HUES64 (cell line): ENCODE measurements around the gene GPR89A.

ENCODE experiments used
- H3K27ac ChIP-seq: 2 replicates; pipeline ENCODE4 v1.7.0; 2013; ENCODE audit warnings: low read depth, low read length, inconsistent platforms
- H3K27me3 ChIP-seq: 2 replicates; pipeline ENCODE4 v1.6.1; 2013; ENCODE audit warnings: mild to moderate bottlenecking, low read length; ENCODE audit not compliant: insufficient read depth
- H3K36me3 ChIP-seq: 2 replicates; pipeline ENCODE4 v1.6.1; 2013; ENCODE audit warnings: mild to moderate bottlenecking, low read length; ENCODE audit not compliant: insufficient read depth
- H3K4me1 ChIP-seq: 2 replicates; pipeline ENCODE4 v1.6.1; 2013; ENCODE audit warnings: mild to moderate bottlenecking, low read length, moderate library complexity; ENCODE audit not compliant: insufficient read depth
- H3K4me3 ChIP-seq: 2 replicates; pipeline ENCODE4 v1.5.1; 2013; ENCODE audit warnings: mild to moderate bottlenecking, low read length, moderate library complexity
- H3K9ac ChIP-seq: 2 replicates; pipeline ENCODE4 v1.6.1; 2013; ENCODE audit warnings: mild to moderate bottlenecking, low read depth, low read length
- H3K9me3 ChIP-seq: 2 replicates; pipeline ENCODE4 v1.6.1; 2013; ENCODE audit warnings: low read depth, low read length; ENCODE audit not compliant: insufficient read depth
- WGBS: fragments of 150-250, 120-280 bp; methylation state at CpG from one replicate; pipeline ENCODE4 v1.1.7; 2013; ENCODE audit warnings: missing lambda C conversion rate; 5-methylcytosine and 5-hydroxymethylcytosine counted together

The GPR89A gene

DNA sequence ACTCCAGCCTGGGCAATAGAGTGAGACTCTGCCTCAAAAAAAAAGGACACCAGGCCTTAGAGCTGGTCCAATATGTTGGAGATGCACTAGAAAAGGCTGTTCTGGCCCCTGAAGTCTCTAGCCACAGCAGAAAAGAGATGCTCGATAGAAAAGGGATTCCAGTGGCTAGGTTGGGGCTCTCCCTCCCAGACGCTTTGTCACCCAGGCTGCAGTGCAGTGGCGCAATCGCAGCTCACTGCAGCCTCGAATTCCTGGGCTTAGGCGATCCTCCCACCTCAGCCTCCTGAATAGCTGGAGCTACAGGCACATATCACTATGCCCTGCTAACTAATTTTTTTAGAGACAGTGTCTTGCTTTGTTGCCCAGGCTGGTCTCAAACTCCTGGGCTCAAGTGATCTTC lies 81.1 kb downstream of the GPR89A start:
- 96% methylated on average over 6 of the region's 6 CpGs for WGBS
- Histone ChIP-seq H3K4me1 (no peaks in the 10 kb centered on the region), H3K4me3 (no peak overlapping the region), H3K9me3 (no peaks in the 10 kb centered on the region), H3K36me3 (no peaks in the 10 kb centered on the region), H3K27me3 (no peaks in the 10 kb centered on the region), H3K9ac (no peak overlapping the region), H3K27ac (no peak overlapping the region)

DNA sequence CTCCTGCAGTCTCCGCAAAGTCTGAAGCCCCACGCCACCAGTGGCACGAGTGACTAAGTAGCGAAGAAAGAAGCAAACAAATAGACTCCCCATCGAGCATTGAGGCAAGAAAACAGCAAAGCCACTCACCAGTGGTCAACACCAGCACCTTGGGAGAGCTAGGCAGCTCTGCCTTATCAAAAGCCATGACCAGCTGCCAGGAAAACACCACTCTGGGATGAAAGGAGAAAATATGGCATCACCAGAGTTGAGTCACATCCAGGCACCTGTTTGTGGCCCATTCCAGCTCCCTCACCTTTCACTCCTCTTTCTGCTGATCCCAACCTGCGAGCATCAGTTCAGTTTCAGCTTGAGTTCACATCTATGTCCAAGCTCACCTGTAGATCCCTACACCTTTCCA lies 82.1 kb downstream of the GPR89A start:
- WGBS: 90% methylated on average over 6 of the region's 6 CpGs
- H3K27me3 ChIP-seq: no peaks in the 10 kb centered on the region
- no peaks in the 10 kb centered on the region for H3K36me3 ChIP-seq
- H3K9ac ChIP-seq: no peak overlapping the region
- no peaks in the 10 kb centered on the region for H3K4me1 ChIP-seq
- no peaks in the 10 kb centered on the region for H3K9me3 ChIP-seq
- no peak overlapping the region for H3K4me3 ChIP-seq
- H3K27ac ChIP-seq: no peak overlapping the region

DNA sequence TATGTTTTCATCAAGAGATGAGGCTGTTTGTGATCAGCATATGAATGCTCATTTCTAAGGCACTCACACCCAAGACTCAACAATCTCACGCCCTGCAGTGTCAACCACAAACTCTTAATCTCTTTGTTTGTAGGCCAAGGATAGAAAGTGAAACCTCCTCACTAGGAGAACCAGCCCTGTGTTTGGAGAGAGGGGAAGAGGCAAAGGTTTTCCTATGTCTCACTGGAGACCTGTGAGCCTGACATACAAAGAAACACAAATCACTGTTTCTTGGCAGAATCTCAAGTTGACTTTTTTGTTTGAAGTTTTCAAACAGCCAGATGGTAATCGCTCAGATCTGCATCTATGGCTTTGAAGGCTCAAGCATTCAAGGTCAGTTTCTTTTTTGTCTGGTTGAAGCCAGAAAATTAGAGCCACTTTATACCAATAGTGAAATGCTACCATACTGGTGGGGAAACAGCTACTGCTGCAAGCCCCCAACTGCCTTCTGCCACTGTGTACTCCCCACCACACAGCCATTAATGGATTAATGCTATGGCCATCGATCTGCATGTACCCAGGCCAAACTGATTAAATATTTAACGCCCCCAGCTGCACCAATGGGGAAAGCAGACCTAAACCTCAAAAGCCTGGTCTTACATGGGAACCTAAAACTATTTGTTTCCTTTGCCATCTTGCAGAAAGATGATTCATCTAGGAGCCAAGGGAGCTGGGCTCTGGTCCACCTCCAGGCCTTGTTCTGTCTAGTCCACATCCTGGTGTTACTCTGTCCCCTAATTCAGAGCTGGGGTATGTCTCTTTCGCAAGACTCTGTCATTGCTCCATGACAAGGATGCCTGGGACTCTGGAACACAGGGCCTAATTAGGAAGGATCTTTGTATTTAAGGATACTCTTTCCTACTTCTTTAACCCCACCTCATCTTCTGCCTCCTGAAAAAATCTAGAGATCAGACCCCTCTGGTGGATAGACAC lies 83.1 kb downstream of the GPR89A start:
- H3K4me3 ChIP-seq: no peak overlapping the region
- no peaks in the 10 kb centered on the region for H3K9me3 ChIP-seq
- no peak overlapping the region for H3K9ac ChIP-seq
- 86% methylated on average over 5 of the region's 5 CpGs for WGBS
- H3K27ac ChIP-seq: no peak overlapping the region
- H3K4me1 ChIP-seq: no peaks in the 10 kb centered on the region
- H3K27me3 ChIP-seq: no peaks in the 10 kb centered on the region
- no peaks in the 10 kb centered on the region for H3K36me3 ChIP-seq

DNA sequence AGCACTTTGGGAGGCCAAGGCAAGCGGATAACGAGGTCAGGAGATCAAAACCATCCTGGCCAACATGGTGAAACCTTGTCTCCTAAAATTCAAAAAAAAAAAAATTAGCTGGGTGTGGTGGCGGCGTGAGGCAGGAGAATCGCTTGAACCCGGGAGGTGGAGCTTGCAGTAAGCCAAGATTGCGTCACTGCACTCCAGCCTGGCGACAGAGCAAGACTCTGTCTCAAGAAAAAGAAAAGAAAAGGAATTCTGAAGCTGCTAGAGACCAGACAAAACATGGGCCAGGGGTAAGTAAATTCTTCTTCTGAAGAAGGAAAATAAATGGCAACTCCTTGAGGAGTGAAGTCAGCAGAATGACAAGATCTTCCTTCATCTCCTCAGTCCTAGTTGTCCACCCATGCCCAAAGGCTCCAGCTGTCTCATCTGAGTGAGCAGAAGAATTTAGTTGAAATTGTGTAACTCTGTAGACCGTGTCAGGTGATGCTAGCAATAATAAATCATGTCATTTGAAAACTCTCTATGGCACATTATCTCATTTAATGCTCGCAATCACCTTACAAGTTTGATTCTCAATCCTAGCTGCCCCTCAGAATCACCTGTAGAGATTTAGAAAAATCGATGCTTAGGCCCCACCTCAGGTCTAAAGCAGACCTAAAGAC lies 85.1 kb downstream of the GPR89A start:
- H3K36me3 ChIP-seq: no peaks in the 10 kb centered on the region
- 93% methylated on average over 11 of the region's 11 CpGs for WGBS
- no peak overlapping the region for H3K4me3 ChIP-seq
- H3K9me3 ChIP-seq: no peaks in the 10 kb centered on the region
- no peaks in the 10 kb centered on the region for H3K27me3 ChIP-seq
- H3K27ac ChIP-seq: no peak overlapping the region
- H3K9ac ChIP-seq: no peak overlapping the region
- H3K4me1 ChIP-seq: no peaks in the 10 kb centered on the region

DNA sequence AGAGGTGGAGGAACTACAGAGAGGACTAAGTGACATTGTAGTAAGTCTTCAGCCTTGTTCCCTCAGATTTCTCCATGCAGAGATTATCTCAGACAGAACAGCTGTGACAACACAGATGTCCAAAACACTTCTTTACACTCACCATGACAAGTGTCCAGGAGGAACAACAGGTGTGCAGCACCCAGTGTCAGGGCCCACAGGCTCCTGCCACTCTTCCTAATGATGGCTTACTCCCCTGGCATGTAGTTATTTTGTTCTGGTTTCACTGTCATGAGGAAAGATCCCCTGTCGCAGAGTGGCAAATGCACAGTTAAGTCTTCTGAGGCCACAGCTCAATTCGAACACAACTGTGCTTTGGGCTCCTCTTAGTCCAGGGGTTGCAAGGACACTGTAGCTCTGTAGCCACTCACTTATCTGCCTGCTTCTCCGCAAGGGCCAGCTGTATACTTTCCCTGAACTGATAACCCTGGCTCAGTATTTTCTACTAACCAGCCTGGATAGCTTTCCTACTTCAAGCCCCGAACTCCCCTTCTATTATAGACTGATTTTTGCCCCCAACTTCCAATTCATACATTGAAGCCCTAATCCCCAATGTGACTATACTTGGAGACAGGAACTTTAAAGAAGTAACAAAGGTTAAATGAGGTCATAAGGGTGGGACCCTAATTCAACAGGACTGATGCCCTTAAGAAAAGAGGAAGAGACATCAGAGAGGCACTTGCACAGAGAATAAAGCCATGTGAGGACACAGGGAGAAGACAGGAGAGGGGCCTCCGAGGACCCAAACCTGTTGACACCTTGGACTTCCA lies 88.2 kb downstream of the GPR89A start:
- Histone ChIP-seq H3K9ac (no peak overlapping the region), H3K4me1 (no peaks in the 10 kb centered on the region), H3K36me3 (no peaks in the 10 kb centered on the region), H3K4me3 (no peak overlapping the region), H3K27me3 (no peaks in the 10 kb centered on the region), H3K27ac (no peak overlapping the region), H3K9me3 (no peaks in the 10 kb centered on the region)
- 89% methylated on average over 5 of the region's 5 CpGs for WGBS

DNA sequence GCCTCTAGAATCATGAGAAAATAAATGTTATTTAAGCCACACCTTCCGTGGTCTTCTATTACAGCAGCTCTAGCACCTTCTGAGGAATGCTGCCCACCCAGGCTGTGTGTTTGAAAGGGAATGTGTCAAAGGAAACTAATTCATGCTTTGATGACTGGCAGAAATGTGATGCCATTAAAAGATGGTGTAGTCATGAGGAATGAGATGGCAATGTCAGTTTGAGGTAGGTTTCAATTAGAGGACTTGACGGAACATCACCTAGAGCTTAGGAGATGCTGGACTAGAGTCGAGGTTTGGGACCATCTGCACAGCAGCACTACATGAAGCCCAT lies 88.8 kb downstream of the GPR89A start:
- 97% methylated on average over 3 of the region's 3 CpGs for WGBS

DNA sequence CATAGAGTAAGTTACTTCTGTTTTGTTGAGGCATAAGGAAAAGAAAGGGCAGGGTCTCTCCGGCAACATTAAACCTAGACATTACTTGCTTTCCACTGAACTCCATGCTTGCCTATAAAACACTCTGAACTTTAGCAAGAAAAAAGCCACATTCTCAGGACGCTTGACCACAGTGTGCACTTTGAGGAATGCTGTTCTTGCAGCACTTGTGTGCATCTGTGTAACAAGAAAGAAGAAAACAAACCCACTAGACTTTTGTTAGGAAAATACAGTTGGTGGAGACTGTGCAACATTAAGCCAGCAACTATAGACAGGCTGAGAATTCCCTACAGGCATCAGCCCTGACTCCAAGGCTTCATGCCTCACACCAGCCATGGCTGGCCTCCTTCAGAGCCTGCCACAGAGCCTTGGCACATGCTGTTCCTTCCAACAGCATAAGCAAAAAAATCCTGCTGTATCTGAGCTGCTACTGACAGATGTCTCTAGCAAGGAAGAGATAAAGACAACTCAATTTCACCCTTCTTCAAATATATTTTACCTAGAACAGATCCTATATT lies 93.6 kb downstream of the GPR89A start:
- Histone ChIP-seq H3K9ac (no peak overlapping the region), H3K27ac (no peak overlapping the region), H3K9me3 (no peaks in the 10 kb centered on the region), H3K4me3 (no peak overlapping the region), H3K36me3 (no peaks in the 10 kb centered on the region), H3K27me3 (no peaks in the 10 kb centered on the region), H3K4me1 (no peaks in the 10 kb centered on the region)
- whole genome bisulfite sequencing: 89% methylated on average over 2 of the region's 2 CpGs

More for the DNA sequence above, 88.8 kb downstream of the GPR89A start:
- no peak overlapping the region for H3K27ac ChIP-seq
- no peaks in the 10 kb centered on the region for H3K36me3 ChIP-seq
- H3K9ac ChIP-seq: no peak overlapping the region
- no peaks in the 10 kb centered on the region for H3K9me3 ChIP-seq
- no peaks in the 10 kb centered on the region for H3K27me3 ChIP-seq
- H3K4me1 ChIP-seq: no peaks in the 10 kb centered on the region
- H3K4me3 ChIP-seq: no peak overlapping the region

DNA sequence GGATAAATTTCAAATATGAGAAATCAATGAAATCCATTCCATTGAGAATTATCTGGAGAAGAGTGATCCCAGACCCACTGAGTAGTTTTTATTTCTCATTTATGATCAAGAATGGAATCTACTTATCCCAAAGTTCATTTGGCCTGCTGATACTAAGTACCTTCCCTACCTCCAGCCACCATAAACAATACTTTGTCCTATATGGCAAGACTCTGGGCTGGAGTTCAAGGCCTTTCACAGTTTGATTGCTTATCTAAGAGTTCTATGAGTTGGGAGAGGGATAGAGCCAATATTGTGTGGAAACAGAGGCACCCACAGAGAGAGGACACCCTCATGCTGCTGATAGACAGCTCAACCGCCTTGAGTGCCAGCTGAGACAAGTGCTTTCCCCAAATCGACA lies 94.3 kb downstream of the GPR89A start:
- no peaks in the 10 kb centered on the region for H3K4me1 ChIP-seq
- no peak overlapping the region for H3K4me3 ChIP-seq
- no peaks in the 10 kb centered on the region for H3K36me3 ChIP-seq
- no peak overlapping the region for H3K27ac ChIP-seq
- WGBS: 81% methylated on average over 2 of the region's 2 CpGs
- no peaks in the 10 kb centered on the region for H3K27me3 ChIP-seq
- H3K9me3 ChIP-seq: no peaks in the 10 kb centered on the region
- H3K9ac ChIP-seq: no peak overlapping the region

DNA sequence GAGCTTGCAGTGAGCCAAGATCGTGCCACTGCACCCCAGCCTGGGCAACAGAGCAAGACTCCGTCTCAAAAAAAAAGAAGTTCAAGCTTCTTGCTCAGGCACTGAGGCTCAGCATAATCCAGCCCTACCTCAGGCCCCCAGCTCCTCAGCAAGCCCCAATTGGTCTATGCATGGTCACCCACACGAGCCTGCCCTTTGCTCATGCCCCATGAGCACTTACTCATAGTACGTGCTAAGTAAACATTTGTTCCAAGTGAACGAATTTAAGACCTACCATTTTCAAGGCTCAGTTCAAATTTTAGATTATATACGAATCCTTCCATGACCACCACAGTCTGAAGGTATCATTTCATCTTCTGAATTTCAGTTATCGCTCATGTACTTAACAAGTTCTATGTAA lies 95.0 kb downstream of the GPR89A start:
- no peak overlapping the region for H3K4me3 ChIP-seq
- WGBS: 93% methylated on average over 7 of the region's 7 CpGs
- H3K9me3 ChIP-seq: no peaks in the 10 kb centered on the region
- no peak overlapping the region for H3K27ac ChIP-seq
- peaks cover 4% of the 10 kb centered on the region; the same call in 1 of the 2 replicates for H3K4me1 ChIP-seq
- H3K36me3 ChIP-seq: no peaks in the 10 kb centered on the region
- no peaks in the 10 kb centered on the region for H3K27me3 ChIP-seq
- H3K9ac ChIP-seq: no peak overlapping the region

DNA sequence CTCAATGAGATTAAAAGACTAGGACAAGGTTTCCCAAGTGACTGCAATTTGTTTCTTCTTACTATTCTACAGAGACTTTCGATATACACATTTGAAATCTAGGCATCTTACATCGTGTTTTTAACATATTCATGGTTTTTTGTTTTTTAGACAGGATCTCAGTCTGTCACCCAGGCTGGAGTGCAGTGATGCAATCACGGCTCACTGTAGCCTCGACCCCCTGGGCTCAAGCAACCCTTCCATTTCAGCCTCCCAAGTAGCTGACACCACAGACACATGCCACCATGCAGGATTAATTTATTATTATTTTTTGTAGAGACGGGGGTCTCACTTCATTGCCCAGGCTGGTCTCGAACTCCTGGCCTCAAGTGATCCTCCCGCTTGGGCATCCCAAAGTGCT lies 97.8 kb downstream of the GPR89A start:
- H3K36me3 ChIP-seq: no peaks in the 10 kb centered on the region
- no peak overlapping the region for H3K27ac ChIP-seq
- no peaks in the 10 kb centered on the region for H3K9me3 ChIP-seq
- 94% methylated on average over 7 of the region's 7 CpGs for WGBS
- no peak overlapping the region for H3K4me3 ChIP-seq
- no peaks in the 10 kb centered on the region for H3K27me3 ChIP-seq
- H3K4me1 ChIP-seq: peaks cover 4% of the 10 kb centered on the region; the same call in 1 of the 2 replicates
- H3K9ac ChIP-seq: no peak overlapping the region
